ENCODE data around the gene KBTBD6.

Gene KBTBD6

GRCh38 chr13:41154042-41154441 is 21.4 kb upstream of the KBTBD6 start:
- Histone ChIP-seq H2AFZ (ENCODE audit: low read depth, low read length) (no peak overlapping the region), H3K27me3 (ENCODE audit: insufficient read depth, low read length, poor library complexity) (no peaks in the 10 kb centered on the region), H3K36me3 (ENCODE audit: insufficient read depth, low read length) (peaks cover 23% of the 10 kb centered on the region), H3K79me2 (ENCODE audit: insufficient read depth, low read length) (no peaks in the 10 kb centered on the region), H4K20me1 (ENCODE audit: insufficient read depth, low read length) (no peaks in the 10 kb centered on the region), H3K9me3 (ENCODE audit: insufficient read depth, low read length, severe bottlenecking) (peaks cover 33% of the 10 kb centered on the region), H3K27ac (ENCODE audit: low read length) (no peak overlapping the region), H3K9ac (ENCODE audit: low read depth, low read length) (no peak overlapping the region), H3K4me1 (ENCODE audit: insufficient read depth, low read length) (no peaks in the 10 kb centered on the region), H3K4me2 (ENCODE audit: insufficient read depth, low read length) (no peak overlapping the region), H3K4me3 (ENCODE audit: low read depth in 1 of 2, low read length in 2 of 2) (no peak overlapping the region)
- no peak for DNase-seq
- no peak for TF ChIP-seq EZH2 (IDR thresholded peaks at IDR 0.05; ENCODE audit: borderline replicate concordance, low read depth, low read length, severe bottlenecking)
- TF ChIP-seq CTCF (IDR thresholded peaks at IDR 0.05; ENCODE audit: borderline replicate concordance, extremely low read depth, low read length, poor library complexity, severe bottlenecking), result no peak
- no peak for ATAC-seq (ENCODE audit: insufficient read depth, low read depth)

- Histone ChIP-seq H3K36me3 (ENCODE audit: insufficient read depth, low read length) (peaks cover 34% of the 10 kb centered on the region), H2AFZ (ENCODE audit: low read depth, low read length) (no peak overlapping the region), H3K4me3 (ENCODE audit: low read depth in 1 of 2, low read length in 2 of 2) (no peak overlapping the region), H4K20me1 (ENCODE audit: insufficient read depth, low read length) (no peaks in the 10 kb centered on the region), H3K27me3 (ENCODE audit: insufficient read depth, low read length, poor library complexity) (no peaks in the 10 kb centered on the region), H3K9me3 (ENCODE audit: insufficient read depth, low read length, severe bottlenecking) (peaks cover 51% of the 10 kb centered on the region), H3K27ac (ENCODE audit: low read length) (no peak overlapping the region), H3K79me2 (ENCODE audit: insufficient read depth, low read length) (no peaks in the 10 kb centered on the region), H3K9ac (ENCODE audit: low read depth, low read length) (no peak overlapping the region), H3K4me1 (ENCODE audit: insufficient read depth, low read length) (no peaks in the 10 kb centered on the region), H3K4me2 (ENCODE audit: insufficient read depth, low read length) (no peak overlapping the region)
- no peak for TF ChIP-seq EZH2 (IDR thresholded peaks at IDR 0.05; ENCODE audit: borderline replicate concordance, low read depth, low read length, severe bottlenecking)
- no peak for TF ChIP-seq CTCF (IDR thresholded peaks at IDR 0.05; ENCODE audit: borderline replicate concordance, extremely low read depth, low read length, poor library complexity, severe bottlenecking)
- ATAC-seq (ENCODE audit: insufficient read depth, low read depth), result no peak
- no peak for DNase-seq
These were observed 19.4 kb upstream of the KBTBD6 start for GRCh38 chr13:41152005-41152404.

GRCh38 chr13:41150058-41150457 is 17.5 kb upstream of the KBTBD6 start:
- ATAC-seq (ENCODE audit: insufficient read depth, low read depth), result no peak
- Histone ChIP-seq H3K9me3 (ENCODE audit: insufficient read depth, low read length, severe bottlenecking) (peaks cover 55% of the 10 kb centered on the region), H3K4me3 (ENCODE audit: low read depth in 1 of 2, low read length in 2 of 2) (no peak overlapping the region), H3K4me1 (ENCODE audit: insufficient read depth, low read length) (no peaks in the 10 kb centered on the region), H3K27me3 (ENCODE audit: insufficient read depth, low read length, poor library complexity) (no peaks in the 10 kb centered on the region), H3K79me2 (ENCODE audit: insufficient read depth, low read length) (no peaks in the 10 kb centered on the region), H3K4me2 (ENCODE audit: insufficient read depth, low read length) (no peak overlapping the region), H4K20me1 (ENCODE audit: insufficient read depth, low read length) (no peaks in the 10 kb centered on the region), H2AFZ (ENCODE audit: low read depth, low read length) (no peak overlapping the region), H3K27ac (ENCODE audit: low read length) (no peak overlapping the region), H3K36me3 (ENCODE audit: insufficient read depth, low read length) (peaks cover 34% of the 10 kb centered on the region), H3K9ac (ENCODE audit: low read depth, low read length) (no peak overlapping the region)
- TF ChIP-seq EZH2 (IDR thresholded peaks at IDR 0.05; ENCODE audit: borderline replicate concordance, low read depth, low read length, severe bottlenecking) (no peak), CTCF (IDR thresholded peaks at IDR 0.05; ENCODE audit: borderline replicate concordance, extremely low read depth, low read length, poor library complexity, severe bottlenecking) (no peak)
- no peak for DNase-seq

Measured in DND-41 (cell line).